Omental fat pad (tissue), 4 donors: ENCODE measurements around the gene TNPO2. TPM values are rescaled to one million over a fixed set of nuclear protein-coding genes. Genes with fewer than 3 reads are reported as not detected.
A peak's percentile ranks its signal among the peaks of the same experiment; 100 is the strongest.
"Not testable (repeated sequence)": the region's sequence is repeated elsewhere in the genome, so short reads cannot be mapped to it uniquely, and the experiment has no call there.

Experiments
- ATAC-seq: fragments of 150-250 bp; one replicate; pipeline ENCODE4 v1.9.1; 2016; ENCODE audit warnings: mild to moderate bottlenecking, moderate library complexity; ENCODE audit not compliant: low FRiP score
- DNase-seq: peaks from one replicate; pipeline ENCODE4 v3.0.0-alpha.2; 2019; ENCODE audit warnings: low spot score
- total RNA-seq, 4 donors: library from RNA; depleted of rRNA; stranded (reverse); fragments of >200 nt; gene quantifications; one replicate each; pipeline ENCODE4 v1.1.0, GENCODE V29; 2016
- TF ChIP-seq, protein P1 (sequence below), 3 donors: fragments of 450-650 bp; IDR thresholded peaks; one replicate each; pipeline ENCODE4 v1.5.1; 2016 to 2017; ENCODE audit warnings: antibody characterized with exemption in 3 of 3, mild to moderate bottlenecking in 3 of 3, moderate library complexity in 2 of 3

The TNPO2 gene
- total RNA-seq, 4 donors from 2014 or later, result 44.8 to 95.4 (median 55.8) TPM

DNA sequence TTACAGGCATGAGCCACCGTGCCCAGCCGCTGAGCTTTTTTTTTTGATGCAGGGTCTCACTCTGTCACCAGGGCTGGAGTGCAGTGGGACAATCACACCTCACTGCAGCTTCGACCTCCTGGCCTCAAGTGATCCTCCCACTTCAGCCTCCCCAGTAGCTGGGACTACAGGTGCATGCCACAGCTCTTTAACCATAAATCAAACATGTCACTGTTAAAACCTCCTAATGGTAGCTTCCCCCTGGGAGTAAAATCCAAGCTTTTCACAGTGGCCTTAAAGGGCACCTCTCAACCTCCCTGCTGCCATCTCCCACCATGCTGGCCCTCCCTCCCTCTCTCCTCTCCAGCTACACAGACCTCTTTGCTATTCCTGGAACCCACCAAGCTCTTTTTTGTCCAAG, 37.9 kb downstream of the TNPO2 start:
- DNase-seq, result no peak
- no peak for ATAC-seq
- TF ChIP-seq, protein P1, sequence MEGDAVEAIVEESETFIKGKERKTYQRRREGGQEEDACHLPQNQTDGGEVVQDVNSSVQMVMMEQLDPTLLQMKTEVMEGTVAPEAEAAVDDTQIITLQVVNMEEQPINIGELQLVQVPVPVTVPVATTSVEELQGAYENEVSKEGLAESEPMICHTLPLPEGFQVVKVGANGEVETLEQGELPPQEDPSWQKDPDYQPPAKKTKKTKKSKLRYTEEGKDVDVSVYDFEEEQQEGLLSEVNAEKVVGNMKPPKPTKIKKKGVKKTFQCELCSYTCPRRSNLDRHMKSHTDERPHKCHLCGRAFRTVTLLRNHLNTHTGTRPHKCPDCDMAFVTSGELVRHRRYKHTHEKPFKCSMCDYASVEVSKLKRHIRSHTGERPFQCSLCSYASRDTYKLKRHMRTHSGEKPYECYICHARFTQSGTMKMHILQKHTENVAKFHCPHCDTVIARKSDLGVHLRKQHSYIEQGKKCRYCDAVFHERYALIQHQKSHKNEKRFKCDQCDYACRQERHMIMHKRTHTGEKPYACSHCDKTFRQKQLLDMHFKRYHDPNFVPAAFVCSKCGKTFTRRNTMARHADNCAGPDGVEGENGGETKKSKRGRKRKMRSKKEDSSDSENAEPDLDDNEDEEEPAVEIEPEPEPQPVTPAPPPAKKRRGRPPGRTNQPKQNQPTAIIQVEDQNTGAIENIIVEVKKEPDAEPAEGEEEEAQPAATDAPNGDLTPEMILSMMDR (IDR thresholded peaks at IDR 0.05), result no peak

GRCh38 chr19:12681074-12681987, 42.4 kb downstream of the TNPO2 start, which contains the start of gene DHPS:
TSS of gene DHPS (minus strand) at chr19:12681880. CDS start at chr19:12681766, 114 bp downstream.
- ATAC-seq, result peak; percentile 97
- peak; percentile 70 for DNase-seq
- TF ChIP-seq, protein P1 (IDR thresholded peaks at IDR 0.05), result no peak

GRCh38 chr19:12680034-12680433, 43.7 kb downstream of the TNPO2 start:
- TF ChIP-seq, protein P1 (IDR thresholded peaks at IDR 0.05), result no peak
- DNase-seq (no peak), ATAC-seq (no peak)

GRCh38 chr19:12678039-12678438, 45.7 kb downstream of the TNPO2 start:
- not testable (repeated sequence) for DNase-seq, ATAC-seq

GRCh38 chr19:12676928-12677327, 46.8 kb downstream of the TNPO2 start:
- DNase-seq, result no peak
- ATAC-seq, result no peak
- TF ChIP-seq, protein P1 (IDR thresholded peaks at IDR 0.05), result no peak

- no peak for ATAC-seq
- TF ChIP-seq, protein P1 (IDR thresholded peaks at IDR 0.05), result peak in 1 of 3 donors; percentile 51
- DNase-seq, result peak; percentile 92
Observed at GRCh38 chr19:12676384-12676792, 47.3 kb downstream of the TNPO2 start.

DNA sequence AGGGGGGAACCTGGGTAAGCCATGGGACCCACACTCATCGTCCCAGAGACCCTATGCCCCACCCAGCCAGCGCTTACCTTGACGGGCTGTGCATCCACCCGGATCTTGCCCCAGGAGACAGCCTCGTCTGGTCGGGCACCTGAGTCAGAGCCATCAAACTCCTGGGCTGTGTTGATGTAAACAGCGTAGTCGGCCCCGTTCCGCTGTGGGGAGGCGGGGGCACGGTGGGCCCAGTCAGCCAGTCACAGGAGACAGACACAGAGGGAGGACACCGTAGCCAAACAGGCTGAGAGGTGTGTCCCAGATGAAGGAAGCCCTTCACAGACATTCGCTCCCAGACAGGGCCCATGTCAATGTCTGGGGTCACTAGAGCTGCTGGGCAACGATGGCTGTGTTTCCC, 47.8 kb downstream of the TNPO2 start:
- ATAC-seq, result no peak
- TF ChIP-seq, protein P1 (IDR thresholded peaks at IDR 0.05), result no peak
- no peak for DNase-seq
